B cell (primary cell): ENCODE data around the gene TADA1.

Source experiments
- CTCF ChIP-seq: fragments of 200-600 bp; IDR thresholded peaks from one replicate; pipeline ENCODE4 v1.8.0; 2022; ENCODE audit warnings: antibody characterized with exemption, mild to moderate bottlenecking
- EZH2 ChIP-seq: IDR thresholded peaks from 2 replicates; pipeline ENCODE4 v1.6.1; 2012; ENCODE audit warnings: borderline replicate concordance, low read depth, mild to moderate bottlenecking, moderate library complexity, low read length; ENCODE audit not compliant: insufficient read depth, poor library complexity, severe bottlenecking

- TF ChIP-seq CTCF (no peak), EZH2 (no peak)
Measured at GRCh38 chr1:166874464-166874863, 1.6 kb downstream of the TADA1 start.
